GM20431 (cell line): ENCODE data around the gene PDXK.

ENCODE experiments used
- in situ Hi-C: fragments of 300-500 bp; cut with MseI, MboI; formaldehyde crosslinking; loops from one replicate; pipeline ENCODE4 v1.15.0; 2020; ENCODE audit warnings: low sequenced_read_pairs; ENCODE audit not compliant: unreplicated experiment

The PDXK gene

DNA sequence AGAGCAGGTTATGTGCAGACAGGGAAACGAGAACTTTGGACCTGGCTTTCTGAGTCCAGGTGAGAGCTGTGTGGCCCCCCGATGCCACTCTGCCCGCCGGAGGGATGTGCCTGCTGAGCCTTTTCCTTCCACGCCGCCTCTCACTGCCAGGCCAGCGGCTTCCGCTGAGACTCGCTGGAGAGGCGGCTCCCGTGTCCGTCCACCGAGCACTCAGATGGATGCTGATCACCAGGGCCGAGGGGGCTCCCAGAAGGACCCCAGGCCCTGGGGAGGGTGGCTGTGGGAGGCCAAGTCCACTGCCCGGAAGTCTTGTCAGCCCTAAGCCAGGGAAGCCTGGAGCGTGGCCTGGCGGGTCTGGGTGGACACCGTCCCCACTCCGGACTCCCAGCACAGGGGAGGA lies 40.7 kb downstream of the PDXK start:
- in situ Hi-C loops, result no loop called here

- in situ Hi-C loops, result no loop called here
Measured at GRCh38 chr21:43760391-43760958, 41.5 kb downstream of the PDXK start.

DNA sequence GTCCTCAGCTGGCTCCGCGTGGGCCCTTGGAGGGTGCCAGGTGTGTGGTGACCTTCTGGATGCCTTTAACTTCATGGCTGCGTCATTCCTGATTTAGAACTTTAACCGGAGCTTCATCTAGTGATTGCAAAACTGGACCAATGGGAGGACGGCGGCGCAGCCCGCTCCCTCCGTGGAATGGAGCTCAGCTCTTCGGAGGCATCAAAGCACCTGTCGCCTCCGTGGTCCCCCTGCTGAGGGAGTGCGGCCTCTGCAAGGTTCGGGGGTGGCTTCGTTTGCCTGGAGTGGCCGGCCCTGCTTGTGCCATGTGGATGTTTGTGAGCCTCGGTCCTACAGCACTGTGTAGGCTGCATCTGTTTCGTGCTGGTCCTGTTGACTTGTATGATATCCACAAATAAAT lies 43.0 kb downstream of the PDXK start:
- in situ Hi-C loops, result no loop called here

GRCh38 chr21:43762303-43763128 lies 43.6 kb downstream of the PDXK start:
- in situ Hi-C loops, result no loop called here

GRCh38 chr21:43763901-43764523 lies 45.1 kb downstream of the PDXK start:
- in situ Hi-C loops, result no loop called here

GRCh38 chr21:43764576-43765495 lies 45.9 kb downstream of the PDXK start:
- in situ Hi-C loops, result no loop called here

- in situ Hi-C loops, result no loop called here
Measured at GRCh38 chr21:43766734-43767497, 48.0 kb downstream of the PDXK start.

DNA sequence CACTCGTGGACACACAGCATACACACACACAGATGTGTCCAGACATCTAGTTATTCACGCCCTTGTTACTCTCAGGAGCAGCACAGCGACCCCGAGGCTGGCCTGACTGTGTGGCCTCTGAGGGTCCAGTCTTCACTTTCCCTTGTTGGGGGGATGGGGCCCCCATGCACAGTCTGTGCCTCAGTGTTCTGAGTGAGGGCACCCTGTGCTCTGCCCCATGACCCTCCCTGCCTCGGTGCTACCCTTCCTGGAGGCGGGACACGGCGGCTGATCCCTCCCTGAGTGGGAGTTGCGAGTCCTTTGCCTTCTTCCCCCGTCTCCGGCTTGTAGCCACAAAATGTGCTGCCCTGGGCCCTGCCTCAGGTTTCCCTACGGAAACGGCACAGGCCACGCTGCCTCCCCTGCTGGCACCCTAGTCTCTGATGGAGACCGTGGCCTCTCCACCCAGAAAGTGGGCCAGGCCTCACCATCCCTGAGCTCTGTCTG lies 48.6 kb downstream of the PDXK start:
- in situ Hi-C loops, result no loop called here

GRCh38 chr21:43767984-43768867 lies 49.3 kb downstream of the PDXK start:
- in situ Hi-C loops, result no loop called here

DNA sequence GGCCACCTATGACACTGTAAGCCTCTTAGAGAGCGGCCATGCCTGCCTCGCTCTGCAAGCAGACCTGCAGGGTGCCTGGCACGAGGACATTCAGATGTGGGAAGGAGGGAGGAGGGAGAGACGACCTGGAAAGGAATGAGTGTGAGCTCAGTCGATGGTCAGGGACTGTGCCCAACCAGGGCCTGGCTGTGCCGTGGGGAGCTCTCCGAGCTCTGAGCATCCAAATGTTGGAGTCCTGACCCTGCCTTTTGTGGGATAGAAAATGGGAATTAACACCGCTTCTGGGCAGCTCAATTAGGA lies 49.9 kb downstream of the PDXK start:
- in situ Hi-C loops, result no loop called here

GRCh38 chr21:43769325-43769958 lies 50.5 kb downstream of the PDXK start:
- in situ Hi-C loops, result no loop called here

- in situ Hi-C loops, result no loop called here
Measured at GRCh38 chr21:43770066-43770655, 51.2 kb downstream of the PDXK start.

GRCh38 chr21:43771199-43771675 lies 52.3 kb downstream of the PDXK start:
- in situ Hi-C loops, result no loop called here

DNA sequence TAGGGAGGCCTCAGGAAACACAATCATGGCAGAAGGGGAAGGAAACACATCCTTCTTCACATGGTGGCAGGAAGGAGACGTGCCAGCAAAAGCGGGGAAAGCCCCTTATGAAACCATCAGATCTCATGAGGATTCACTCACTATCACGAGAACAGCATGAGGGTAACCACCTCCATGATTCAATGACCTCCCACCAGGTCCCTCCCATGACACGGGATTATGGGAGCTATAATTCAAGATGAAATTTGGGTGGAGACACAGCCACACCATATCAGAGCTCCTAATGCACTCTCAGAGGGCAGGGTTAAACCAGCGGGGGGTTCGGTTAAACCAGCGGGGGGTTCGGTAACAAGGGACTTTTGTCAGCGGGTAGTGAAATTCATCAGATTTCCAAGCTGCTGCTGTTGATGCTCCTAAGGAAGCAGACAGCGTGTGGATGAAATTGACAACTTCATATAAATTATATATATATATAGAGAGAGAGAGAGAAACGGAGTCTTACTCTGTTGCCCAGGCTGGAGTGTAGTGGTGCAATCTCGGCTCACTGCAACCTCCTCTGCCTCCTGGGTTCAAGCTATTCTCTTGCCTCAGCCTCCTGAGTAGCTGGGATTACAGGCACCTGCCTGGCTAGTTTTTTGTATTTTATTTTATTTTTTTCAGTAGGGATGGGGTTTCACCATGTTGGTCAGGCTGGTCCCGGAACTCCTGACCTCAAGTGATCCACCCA lies 52.9 kb downstream of the PDXK start:
- in situ Hi-C loops, result no loop called here

- in situ Hi-C loops, result no loop called here
Measured at GRCh38 chr21:43772425-43772821, 53.5 kb downstream of the PDXK start.

GRCh38 chr21:43774163-43774562 lies 55.2 kb downstream of the PDXK start:
- in situ Hi-C loops, result no loop called here

DNA sequence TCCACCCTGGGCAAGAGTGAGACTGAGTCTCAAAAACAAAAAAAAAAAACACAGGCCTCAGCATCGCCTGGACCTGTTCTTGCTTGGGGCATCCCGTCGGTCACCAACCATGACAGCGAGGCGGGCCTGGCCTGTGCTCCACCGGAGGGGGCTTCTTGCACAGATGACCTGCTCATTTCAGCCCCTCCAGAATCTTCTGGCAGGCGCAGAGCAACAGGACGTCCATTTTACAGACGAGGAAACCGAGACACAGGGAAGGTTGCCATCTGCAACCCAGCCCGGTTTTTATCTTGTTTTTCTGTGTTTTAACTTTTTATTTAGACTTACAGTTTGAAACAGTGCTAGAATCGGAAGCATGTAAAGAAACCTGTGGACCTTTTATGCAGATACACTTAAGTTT lies 56.3 kb downstream of the PDXK start:
- in situ Hi-C loops, result no loop called here
